HG03354 (cell line): ENCODE measurements around the gene UBTD2.
"Not testable (repeated sequence)": the region's sequence is repeated elsewhere in the genome, so short reads cannot be mapped to it uniquely, and the experiment has no call there.

ENCODE experiments used
- ATAC-seq: cut with Tn5 transposase; IDR thresholded peaks from one replicate; pipeline ENCODE4 v1.9.1; 2021; ENCODE audit warnings: mild to moderate bottlenecking; ENCODE audit not compliant: unreplicated experiment, poor library complexity, severe bottlenecking

The UBTD2 gene

DNA sequence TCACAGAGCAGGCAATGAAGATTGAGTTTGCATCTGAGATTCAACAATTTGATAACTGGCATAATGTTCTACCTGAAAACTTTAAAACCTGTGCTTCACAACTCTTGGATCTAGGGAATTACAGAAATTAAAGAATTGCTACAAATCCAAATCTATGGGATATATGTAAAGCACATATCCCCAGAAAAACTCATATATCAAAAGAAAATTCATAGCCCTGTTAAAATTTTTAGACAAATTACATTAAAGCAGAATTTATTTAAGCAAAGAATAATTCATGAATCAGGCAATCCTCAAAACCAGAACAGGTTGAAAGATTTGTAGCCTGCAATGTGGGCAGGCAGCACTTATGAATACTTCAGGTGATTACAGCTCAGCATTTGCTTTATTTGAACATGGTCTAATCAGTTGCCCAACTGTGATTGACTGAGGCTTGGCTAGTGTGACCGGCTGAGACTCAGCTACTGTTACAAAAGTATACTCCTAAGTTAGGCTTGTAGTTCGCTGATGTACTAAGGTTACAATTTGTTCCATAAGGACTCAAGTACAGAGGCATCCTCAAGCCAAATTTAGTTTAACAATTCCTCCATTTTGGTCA, 10.3 kb upstream of the UBTD2 start:
- no peak for ATAC-seq

DNA sequence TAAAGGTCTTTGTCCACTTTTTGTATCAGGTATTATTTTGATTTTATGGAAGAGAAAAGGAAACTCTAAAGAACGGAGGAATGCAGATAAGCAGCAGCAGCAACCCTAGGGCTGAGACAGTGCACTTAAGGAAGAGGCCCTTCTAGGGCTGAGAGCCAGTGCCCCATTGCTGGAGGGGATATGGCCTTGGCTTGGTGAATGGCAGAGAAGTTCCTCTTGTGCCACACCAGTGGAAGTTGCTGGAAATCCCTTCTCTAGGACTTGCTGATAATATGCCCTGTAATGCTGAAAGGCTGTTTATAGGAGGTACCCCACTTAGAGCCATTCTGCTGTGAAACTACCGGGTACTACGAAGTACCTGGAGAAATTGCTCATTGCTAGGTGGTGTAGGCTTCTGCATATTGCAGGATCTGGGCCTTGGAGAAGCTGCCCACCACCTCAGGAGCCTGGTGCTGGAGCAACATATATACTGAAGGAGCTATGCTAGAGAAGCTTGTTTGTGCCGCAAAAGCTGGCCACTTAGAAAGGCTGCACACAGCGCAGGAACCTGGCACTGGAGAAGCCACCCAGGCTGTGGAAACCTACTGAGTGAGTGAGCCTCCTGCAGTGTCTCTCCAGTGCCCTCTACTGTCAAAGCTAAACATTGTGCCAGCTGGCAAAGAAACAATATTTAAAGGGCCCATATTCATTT, 9.6 kb upstream of the UBTD2 start:
- ATAC-seq: peak; percentile 94

DNA sequence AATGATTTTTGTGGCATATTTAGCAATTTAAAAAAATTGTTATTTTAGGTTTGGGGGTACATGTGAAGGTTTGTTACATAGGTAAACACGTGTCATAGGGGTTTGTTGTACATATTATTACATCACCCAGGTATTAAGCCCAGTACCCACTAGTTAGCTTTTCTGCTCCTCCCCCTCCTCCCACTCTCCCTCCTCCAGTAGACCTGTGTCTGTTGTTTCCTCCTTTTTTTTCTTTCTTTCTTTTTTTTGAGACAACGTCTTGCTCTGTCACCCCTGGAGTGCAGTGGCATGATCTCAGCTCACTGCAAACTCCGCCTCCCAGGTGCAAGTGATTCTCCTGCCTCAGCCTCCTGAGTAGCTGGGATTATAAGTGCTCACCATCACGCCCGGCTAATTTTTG, 8.3 kb upstream of the UBTD2 start:
- not testable (repeated sequence) for ATAC-seq

DNA sequence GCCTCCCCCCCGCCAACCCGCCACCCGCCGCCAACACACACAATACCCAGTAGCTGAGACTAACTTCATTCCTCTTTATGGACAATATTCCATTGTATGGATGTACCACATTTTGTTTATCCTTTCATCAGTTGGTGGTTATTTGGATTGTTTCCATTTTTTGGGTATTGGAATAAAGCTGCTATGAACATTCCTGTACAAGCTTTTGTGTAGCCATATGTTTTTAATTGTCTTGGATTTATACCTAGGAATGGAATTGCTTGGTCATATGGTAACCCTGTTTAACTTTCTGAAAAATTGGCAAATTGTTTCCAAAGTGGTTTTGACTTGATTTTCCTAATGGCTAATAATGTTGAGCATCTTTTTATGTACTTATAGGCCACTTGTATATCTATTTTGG, 4.9 kb upstream of the UBTD2 start:
- ATAC-seq: no peak

DNA sequence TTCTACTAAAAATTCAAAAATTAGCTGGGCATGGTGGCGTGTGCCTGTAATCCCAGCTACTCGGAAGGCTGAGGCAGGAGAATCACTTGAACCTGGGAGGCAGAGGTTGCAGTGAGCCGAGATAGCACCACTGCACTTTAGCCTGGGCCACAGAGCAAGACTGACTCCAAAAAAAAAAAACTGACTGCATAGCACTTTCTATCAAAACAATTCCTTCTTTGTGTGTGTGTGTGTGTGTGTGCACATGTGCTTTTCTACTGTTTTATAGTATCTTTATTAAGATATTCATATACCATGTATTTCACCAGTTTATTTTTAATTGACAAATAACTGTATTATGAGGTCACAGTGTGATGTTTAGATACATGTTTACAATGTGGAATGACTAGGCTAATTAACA, 3.6 kb upstream of the UBTD2 start:
- not testable (repeated sequence) for ATAC-seq

DNA sequence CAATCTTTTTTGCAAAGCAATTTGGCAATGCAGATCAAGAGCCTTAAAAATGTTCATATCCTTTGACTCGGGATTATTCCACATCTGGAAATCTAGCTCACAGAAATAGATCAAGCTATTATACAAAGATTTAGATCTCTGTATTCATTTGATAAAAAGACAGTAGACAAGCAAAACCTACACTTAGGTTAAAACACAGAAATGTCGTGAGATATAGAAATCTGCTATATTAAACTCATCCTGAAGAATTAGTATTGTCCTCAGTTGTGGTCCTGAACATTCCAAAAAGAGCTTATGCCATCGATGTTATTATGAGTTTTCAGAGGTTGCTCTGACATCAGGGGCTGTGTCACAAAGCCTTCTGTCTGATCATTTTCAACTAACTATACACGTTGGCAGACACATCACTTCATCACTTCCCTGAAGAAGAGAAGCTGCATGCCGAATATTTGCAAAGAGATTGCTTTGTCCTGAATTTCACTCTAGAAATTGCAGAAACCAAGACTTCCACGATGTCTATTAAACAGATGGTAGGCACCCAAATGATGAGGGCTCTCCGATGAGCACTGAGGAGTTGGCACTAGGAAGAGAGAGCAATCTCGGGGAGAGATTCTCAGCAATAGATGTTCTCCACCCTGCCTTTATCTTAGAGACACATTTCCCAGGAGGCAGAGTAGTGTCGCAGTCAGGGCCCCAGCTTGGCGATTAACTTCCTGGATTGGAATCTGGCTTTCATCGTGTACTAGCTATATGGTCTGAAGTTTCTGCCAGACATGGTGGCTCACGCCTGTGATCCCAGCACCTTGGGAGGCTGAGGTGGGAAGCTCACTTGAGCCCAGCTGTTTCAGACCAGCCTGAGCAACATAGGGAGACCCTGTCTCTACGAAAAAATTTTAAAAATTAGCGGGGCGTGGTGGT, 1.9 kb upstream of the UBTD2 start:
- ATAC-seq: no peak

DNA sequence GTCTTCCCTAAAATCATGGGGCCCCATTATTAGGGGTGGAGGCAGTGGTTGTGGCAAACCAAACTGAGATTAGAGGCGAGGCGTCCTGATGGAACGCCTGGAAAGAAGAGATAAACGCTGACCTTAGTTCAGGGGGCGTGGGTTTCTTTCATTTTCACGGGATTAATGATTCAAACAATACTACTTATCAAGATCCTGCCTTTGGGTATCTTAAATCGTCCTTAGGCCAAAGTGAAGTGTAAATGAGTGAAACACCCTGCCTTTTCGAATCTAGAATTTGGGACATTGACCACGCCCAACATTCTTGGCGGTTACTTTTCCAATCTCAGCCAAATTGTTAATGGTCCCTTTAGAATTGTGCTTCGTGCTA, 1.0 kb upstream of the UBTD2 start:
- no peak for ATAC-seq

DNA sequence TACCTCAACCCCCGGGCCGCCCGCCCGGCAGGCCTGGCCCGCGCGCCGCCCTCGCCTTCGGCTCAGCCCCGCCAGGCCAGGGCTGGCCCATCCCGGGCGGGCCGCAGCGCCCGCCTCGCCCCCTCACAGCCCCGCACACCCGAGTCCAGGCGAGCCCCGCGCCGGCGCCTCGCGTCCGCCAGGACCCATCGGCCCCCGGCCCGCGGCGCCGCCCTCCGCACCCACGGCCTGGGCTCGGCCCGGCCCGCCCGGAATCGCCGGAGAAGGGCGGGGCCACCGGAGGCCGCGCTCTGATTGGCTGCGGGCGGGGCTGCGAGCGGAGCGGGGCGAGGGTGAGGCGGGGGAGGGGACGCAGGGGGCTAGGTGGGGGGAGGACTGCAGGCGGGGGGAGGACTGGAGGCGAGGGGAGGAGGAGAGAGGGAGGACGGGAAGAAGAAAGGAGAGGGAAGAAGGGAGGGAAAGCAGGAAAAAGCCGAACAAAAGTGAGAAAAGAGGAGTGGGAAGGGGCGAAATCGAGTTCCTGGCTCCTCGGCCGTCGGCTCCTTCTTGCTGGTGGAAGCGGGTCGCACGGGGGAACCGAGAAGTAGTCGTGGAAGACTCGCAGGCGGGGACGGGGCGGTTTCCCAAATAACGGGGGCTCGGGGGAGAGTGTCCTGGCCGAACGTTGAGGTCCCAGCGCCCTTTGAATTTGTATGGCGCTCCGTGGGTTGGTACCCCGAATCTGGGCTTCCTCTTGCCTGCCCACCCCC, 472 bp upstream of the UBTD2 start:
- peak; percentile 84 for ATAC-seq

DNA sequence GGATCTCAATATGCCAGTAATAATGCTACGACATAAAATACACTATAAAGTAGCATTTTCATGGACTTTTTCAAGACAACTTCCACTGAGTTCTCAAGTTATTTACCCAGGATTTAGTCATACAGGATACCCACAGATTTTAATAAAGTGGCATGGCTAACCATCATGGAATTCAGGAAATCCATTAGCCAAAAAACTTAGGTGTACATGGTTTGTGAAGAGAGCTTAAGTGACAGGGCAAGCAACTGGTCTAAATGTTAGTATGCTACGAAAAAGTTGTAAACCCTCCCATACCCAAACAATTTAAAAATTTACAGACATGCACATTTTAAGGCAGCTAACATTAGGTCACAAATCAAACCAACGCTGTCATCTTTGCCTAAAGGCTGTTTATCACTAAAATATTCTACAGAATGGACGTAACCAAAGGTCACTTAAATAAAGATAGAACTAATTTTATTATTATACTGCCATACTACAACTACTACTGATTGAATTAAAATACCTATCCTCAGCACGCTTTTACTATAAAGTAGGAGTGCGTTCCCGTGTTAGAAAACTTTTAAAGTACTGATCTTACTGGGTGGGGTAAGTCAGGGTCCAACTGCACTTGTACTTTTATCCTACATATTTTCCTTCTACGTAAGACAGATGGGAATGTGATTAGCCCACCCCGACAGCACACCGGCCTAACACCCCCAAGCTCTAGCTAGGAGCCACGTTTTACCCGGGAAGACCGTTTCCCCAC, 1.1 kb downstream of the UBTD2 start:
- no peak for ATAC-seq

DNA sequence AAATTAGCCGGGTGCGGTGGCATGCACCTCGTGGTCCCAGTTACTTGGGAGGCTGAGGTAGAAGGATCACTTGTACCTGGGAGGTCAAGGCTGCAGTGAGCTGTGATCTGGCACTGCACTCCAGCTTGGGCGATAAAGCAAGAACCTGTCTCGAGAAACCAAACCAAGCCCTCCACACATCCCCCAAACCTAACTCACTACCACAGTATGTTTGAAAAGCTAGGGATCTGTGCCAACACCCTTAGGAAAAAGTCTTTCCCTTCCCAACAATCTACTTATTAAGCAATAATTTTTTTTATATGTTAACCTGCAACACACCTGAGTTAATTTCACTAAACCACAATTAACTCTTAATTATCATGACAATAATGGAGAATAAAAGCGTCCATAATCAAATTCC, 2.2 kb downstream of the UBTD2 start:
- ATAC-seq: no peak

DNA sequence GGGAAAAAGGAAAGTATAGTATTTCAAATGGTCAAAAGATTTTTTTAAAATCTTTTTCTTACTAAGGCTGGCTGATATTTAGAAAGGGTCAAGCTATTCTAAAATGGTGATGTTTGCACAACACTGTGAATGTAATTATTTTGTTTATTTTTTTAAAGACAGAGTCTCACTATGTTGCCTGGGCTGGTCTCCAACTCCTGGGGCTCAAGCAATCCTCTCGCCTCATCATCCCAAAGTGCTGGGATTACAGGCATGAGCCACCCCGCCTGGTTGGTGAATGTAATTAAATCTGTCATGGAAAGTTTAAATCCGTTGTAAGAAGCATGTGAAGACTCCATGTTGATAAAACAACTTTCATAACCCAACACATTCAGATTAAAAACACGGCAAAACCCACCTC, 2.6 kb downstream of the UBTD2 start:
- ATAC-seq: no peak

DNA sequence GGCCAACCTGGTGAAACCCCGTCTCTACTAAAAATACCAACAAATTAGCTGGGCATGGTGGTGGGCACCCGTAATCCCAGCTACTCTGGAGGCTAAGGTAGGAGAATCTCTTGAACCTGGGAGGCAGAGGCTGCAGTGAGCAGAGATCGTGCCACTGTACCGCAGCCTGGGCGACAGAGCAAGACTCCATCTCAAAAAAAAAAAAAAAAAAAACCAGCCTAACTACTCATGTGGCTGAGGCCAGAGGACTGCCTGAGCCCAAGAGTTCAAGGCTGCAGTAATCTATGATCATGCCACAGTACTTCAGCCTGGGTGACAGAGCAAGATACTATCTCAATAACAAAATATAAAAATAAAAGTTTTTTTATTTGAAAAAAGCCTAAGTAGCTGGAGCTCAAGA, 3.2 kb downstream of the UBTD2 start:
- no peak for ATAC-seq

DNA sequence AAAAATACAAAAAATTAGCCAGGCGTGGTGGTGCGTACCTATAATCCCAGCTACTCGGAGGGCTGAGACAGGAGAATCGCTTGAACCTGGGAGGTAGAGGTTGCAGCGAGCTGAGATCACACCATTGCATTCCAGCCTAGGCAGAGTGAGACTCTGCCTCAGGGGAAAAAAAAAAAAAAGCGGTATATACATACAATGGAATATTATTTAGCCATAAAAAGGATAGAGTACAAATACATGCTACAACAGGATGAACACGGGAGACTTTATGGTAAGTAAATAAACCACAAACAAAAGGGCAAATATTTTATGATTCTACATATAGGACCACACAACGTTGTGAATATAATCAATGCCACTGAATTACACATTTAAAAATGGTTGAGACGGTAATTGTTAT, 5.2 kb downstream of the UBTD2 start:
- ATAC-seq: no peak

DNA sequence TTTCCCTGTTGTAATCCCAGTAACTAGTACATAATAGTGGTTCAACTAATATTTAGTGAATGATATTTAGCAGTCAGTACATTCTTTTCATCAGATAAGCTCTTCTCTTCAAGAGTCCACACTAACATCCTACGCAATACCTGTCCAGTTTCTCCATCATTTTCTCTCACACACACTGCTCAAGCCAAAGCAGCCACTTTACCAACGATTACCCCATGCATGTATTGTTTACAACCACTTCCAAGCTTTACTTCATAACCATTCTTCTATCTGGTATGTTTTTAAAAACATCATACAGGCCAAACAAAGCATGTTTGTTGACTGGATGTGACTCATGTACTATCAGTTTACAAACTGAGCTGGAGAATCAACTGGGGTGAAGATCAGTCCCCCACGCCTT, 7.3 kb downstream of the UBTD2 start:
- ATAC-seq: no peak

DNA sequence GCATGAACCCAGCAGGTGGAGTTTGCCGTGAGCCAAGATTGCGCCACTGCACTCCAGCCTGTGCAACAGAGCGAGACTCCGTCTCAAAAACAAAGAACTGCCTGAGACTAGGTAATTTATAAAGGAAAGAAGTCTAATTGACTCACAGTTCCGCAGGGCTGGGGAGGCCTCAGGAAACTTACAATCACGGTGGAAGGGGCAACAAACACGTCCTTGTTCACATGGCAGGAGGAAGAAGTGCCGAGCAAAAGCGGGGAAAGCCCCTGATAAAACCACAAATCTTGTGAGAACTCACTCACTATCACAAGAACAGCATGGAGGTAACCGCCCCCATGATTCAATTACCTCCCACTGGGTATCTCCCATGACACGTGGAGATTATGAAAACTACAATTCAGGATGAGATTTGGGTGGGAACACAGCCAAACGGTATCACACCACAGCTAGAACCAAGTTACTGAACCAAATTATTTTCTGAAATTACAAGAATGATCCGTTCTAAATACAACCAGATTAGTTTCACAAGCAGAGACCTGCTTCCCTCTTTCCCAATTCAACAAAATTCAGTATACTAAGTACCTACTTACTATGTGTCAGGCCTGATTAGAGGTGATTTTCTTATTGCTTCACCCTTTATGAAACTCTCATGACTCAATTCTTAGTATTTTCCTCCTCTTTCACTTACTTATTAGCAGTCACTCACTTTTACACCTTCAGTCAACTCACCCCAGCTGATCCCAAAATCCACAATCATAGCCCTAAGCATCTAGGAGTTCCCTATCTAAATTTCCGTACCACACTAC, 8.4 kb downstream of the UBTD2 start:
- no peak for ATAC-seq

DNA sequence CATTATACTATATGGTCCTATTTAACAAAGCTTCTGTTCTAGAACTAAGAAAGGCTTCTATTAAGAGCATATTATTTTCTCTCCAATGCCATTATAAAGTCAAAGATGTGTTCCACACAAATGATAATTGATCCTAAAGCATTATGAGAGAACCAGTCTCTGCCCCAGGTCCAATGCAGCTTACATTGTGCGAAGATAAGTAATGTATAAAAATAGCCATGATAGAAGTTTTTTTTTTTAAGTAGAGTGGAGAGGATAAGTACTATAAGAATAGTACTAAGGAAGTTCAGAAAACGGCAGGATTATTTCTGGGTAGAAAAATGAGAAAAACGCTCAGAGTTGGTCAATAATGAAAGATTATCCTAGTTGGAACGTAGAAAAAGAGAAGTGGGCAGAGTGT, 15.6 kb downstream of the UBTD2 start:
- ATAC-seq: no peak

DNA sequence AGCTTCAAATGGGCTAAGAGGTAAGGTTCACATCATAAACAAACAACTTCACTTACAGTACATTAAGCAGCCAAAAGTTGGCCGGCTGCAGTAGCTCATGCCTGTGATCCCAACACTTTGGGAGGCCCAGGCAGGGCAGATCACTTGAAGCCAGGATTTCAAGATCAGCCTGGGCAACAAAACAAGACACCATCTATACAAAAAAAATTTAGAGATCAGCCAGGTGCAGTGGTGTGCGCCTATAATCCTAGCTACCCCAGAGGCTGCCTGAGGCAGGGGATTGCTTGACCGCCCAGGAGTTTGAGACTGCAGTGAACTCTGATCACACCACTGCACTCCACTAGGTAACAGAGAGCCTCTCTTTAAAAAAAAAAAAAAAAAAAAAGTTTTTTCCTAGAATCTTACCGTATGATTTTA, 16.9 kb downstream of the UBTD2 start:
- no peak for ATAC-seq

DNA sequence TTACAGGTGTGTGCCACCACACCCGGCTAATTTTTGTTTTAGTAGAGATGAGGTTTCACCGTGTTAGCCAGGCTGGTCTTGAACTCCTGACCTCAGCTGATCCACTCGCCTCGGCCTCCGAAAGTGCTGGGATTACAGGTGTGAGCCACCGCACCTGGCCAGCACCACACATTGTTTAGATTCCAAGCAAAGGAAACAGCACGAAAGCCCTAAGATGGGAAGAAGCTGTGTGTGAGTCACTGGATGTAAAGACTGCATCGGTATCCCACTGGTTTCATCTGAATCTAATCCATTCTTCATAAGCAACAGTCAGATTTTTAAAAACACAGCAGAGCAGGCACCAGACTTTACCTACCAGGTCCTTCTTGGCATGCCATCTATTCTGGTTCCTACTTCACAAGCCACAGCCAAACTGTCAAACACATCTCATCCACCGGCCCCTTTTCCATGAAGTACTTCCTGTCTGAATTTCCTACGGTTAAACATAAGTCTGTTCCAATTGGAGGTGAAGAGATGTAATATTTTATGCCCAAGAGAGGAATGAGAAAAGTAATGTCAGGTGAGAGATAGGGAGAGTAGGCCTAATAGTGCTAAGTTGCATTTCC, 17.4 kb downstream of the UBTD2 start:
- no peak for ATAC-seq
